Measurements from ENCODE around the gene MAPK6.

Gene MAPK6

GRCh38 chr15:52114261-52115055 is 95.4 kb downstream of the MAPK6 start:
- Histone ChIP-seq H3K4me1 (ENCODE audit: control insufficient read depth, low read depth, low read length) (peaks cover 2% of the 10 kb centered on the region), H3K27ac (ENCODE audit: low read length) (no peak overlapping the region), H3K9ac (ENCODE audit: low read length) (no peak overlapping the region), H3K36me3 (ENCODE audit: control insufficient read depth, low read depth, low read length) (no peaks in the 10 kb centered on the region), H3K4me3 (ENCODE audit: low read length) (no peak overlapping the region), H3K9me3 (ENCODE audit: control insufficient read depth, low read depth, low read length) (no peaks in the 10 kb centered on the region), H3K27me3 (ENCODE audit: control insufficient read depth, insufficient read depth, low read length) (no peaks in the 10 kb centered on the region)

- Histone ChIP-seq H3K9me3 (ENCODE audit: control insufficient read depth, low read depth, low read length) (no peaks in the 10 kb centered on the region), H3K4me1 (ENCODE audit: control insufficient read depth, low read depth, low read length) (no peaks in the 10 kb centered on the region), H3K4me3 (ENCODE audit: low read length) (no peak overlapping the region), H3K36me3 (ENCODE audit: control insufficient read depth, low read depth, low read length) (no peaks in the 10 kb centered on the region), H3K9ac (ENCODE audit: low read length) (no peak overlapping the region), H3K27ac (ENCODE audit: low read length) (no peak overlapping the region), H3K27me3 (ENCODE audit: control insufficient read depth, insufficient read depth, low read length) (no peaks in the 10 kb centered on the region)
Observed at GRCh38 chr15:52115598-52116427, 96.8 kb downstream of the MAPK6 start.

Measured in iPS-18a (cell line).